HEK293T (cell line): ENCODE measurements around the gene CLIC4.

ENCODE experiments used
- CTCF ChIA-PET: fragments of 350-600 bp; formaldehyde crosslinking; extraction: SDS; loops from one replicate; lab custom pipeline; 2021; ENCODE audit warnings: antibody characterized with exemption, inconsistent platforms; lab: Yijun Ruan, JAX
- POLR2A ChIA-PET: fragments of 350-600 bp; formaldehyde crosslinking; extraction: SDS; loops from one replicate; lab custom pipeline; 2020; ENCODE audit warnings: antibody characterized with exemption, inconsistent platforms; lab: Yijun Ruan, JAX
- DNase-seq: peaks from one replicate; pipeline ENCODE4 v3.0.0; 2012; ENCODE audit warnings: mixed read lengths; ENCODE audit errors: extremely low spot score
- ARNT ChIP-seq: fragments of 450-650 bp; IDR thresholded peaks from 2 replicates; pipeline ENCODE4 v1.6.1; 2017; ENCODE audit warnings: mild to moderate bottlenecking
- BHLHE40 ChIP-seq: fragments of 450-650 bp; IDR thresholded peaks from 2 replicates; pipeline ENCODE4 v1.6.1; 2016; ENCODE audit warnings: mild to moderate bottlenecking, moderate library complexity, borderline replicate concordance
- CTBP1 ChIP-seq: fragments of 450-650 bp; IDR thresholded peaks from 2 replicates; pipeline ENCODE4 v1.6.1; 2016; ENCODE audit warnings: borderline replicate concordance
- ELF4 ChIP-seq: fragments of 450-650 bp; IDR thresholded peaks from 2 replicates; pipeline ENCODE4 v1.6.1; 2017; ENCODE audit warnings: antibody characterized with exemption
- FOXA1 ChIP-seq: fragments of 450-650 bp; IDR thresholded peaks from 2 replicates; pipeline ENCODE4 v1.6.1; 2016; ENCODE audit warnings: mild to moderate bottlenecking
- FOXK2 ChIP-seq: fragments of 450-650 bp; IDR thresholded peaks from 2 replicates; pipeline ENCODE4 v1.6.1; 2016; ENCODE audit warnings: mild to moderate bottlenecking
- FOXM1 ChIP-seq: fragments of 450-650 bp; IDR thresholded peaks from 2 replicates; pipeline ENCODE4 v1.6.1; 2017; ENCODE audit warnings: mild to moderate bottlenecking, borderline replicate concordance
- HDGF ChIP-seq: fragments of 450-650 bp; IDR thresholded peaks from 2 replicates; pipeline ENCODE4 v1.6.1; 2017; ENCODE audit warnings: antibody characterized with exemption, borderline replicate concordance
- L3MBTL2 ChIP-seq: fragments of 450-650 bp; conservative IDR thresholded peaks from 2 replicates; pipeline ENCODE4 v1.6.1; 2016; ENCODE audit warnings: mild to moderate bottlenecking
- LEF1 ChIP-seq: fragments of 450-650 bp; IDR thresholded peaks from 2 replicates; pipeline ENCODE4 v1.6.1; 2017; ENCODE audit warnings: mild to moderate bottlenecking, borderline replicate concordance
- NFRKB ChIP-seq: fragments of 450-650 bp; IDR thresholded peaks from 2 replicates; pipeline ENCODE4 v1.6.1; 2016; ENCODE audit warnings: mild to moderate bottlenecking, moderate library complexity
- PKNOX1 ChIP-seq: fragments of 450-650 bp; IDR thresholded peaks from 2 replicates; pipeline ENCODE4 v1.6.1; 2016
- SP1 ChIP-seq: fragments of 450-650 bp; IDR thresholded peaks from 2 replicates; pipeline ENCODE4 v1.6.1; 2017
- SUZ12 ChIP-seq: fragments of 450-650 bp; IDR thresholded peaks from 2 replicates; pipeline ENCODE4 v1.6.1; 2016; ENCODE audit warnings: mild to moderate bottlenecking
- TARDBP ChIP-seq: fragments of 450-650 bp; IDR thresholded peaks from 2 replicates; pipeline ENCODE4 v1.6.1; 2016
- ZNF384 ChIP-seq: fragments of 450-650 bp; IDR thresholded peaks from 2 replicates; pipeline ENCODE4 v1.6.1; 2016

The CLIC4 gene

GRCh38 chr1:24853649-24854048 is 108.4 kb downstream of the CLIC4 start:
- DNase-seq = no peak
- POLR2A ChIA-PET = no interaction called here
- CTCF ChIA-PET = interaction anchor here (0.6 kb wide), 1 partner anchor 9 kb away, joined by 5 read pairs; no protein-coding TSS in a partner anchor
- TF ChIP-seq FOXM1 = no peak
- TF ChIP-seq TARDBP = no peak
- no peak for TF ChIP-seq HDGF
- TF ChIP-seq CTBP1 = no peak
- TF ChIP-seq SUZ12 = no peak
- TF ChIP-seq FOXK2 = no peak
- TF ChIP-seq PKNOX1 = no peak

- DNase-seq = no peak
- TF ChIP-seq ELF4 = no peak
- ChIA-PET CTCF (interaction anchor here (0.6 kb wide), 1 partner anchor 9 kb away, joined by 4 read pairs; no protein-coding TSS in a partner anchor), POLR2A (no interaction called here)
These were observed 110.2 kb downstream of the CLIC4 start for GRCh38 chr1:24855474-24855873.

- no peak for TF ChIP-seq FOXM1
- TF ChIP-seq HDGF = no peak
- TF ChIP-seq ELF4 = no peak
- no peak for TF ChIP-seq LEF1
- no peak for TF ChIP-seq ZNF384
- no peak for TF ChIP-seq SP1
- TF ChIP-seq BHLHE40 = no peak
- no peak for TF ChIP-seq PKNOX1
- TF ChIP-seq L3MBTL2 = no peak
- TF ChIP-seq SUZ12 = no peak
- TF ChIP-seq ARNT = no peak
- no peak for TF ChIP-seq NFRKB
- no peak for TF ChIP-seq TARDBP
- no peak for TF ChIP-seq FOXK2
- ChIA-PET CTCF (no interaction called here), POLR2A (interaction anchor here (1.5 kb wide), 1 partner anchor 57 kb away, joined by 3 read pairs; no protein-coding TSS in a partner anchor)
- no peak for DNase-seq
These were observed 111.7 kb downstream of the CLIC4 start for GRCh38 chr1:24856787-24857506.

GRCh38 chr1:24857507-24858133 is 112.4 kb downstream of the CLIC4 start:
- TF ChIP-seq ZNF384 = 0 out of 2 replicates have a peak, but pooled peaks have one; percentile 12
- no peak for TF ChIP-seq NFRKB
- no peak for DNase-seq
- ChIA-PET CTCF (no interaction called here), POLR2A (interaction anchor here (1.5 kb wide), 1 partner anchor 56 kb away, joined by 3 read pairs; no protein-coding TSS in a partner anchor)

GRCh38 chr1:24858277-24858676 is 113.0 kb downstream of the CLIC4 start:
- ChIA-PET POLR2A (no interaction called here), CTCF (no interaction called here)
- no peak for TF ChIP-seq FOXK2
- TF ChIP-seq LEF1 = no peak
- TF ChIP-seq FOXM1 = no peak
- no peak for TF ChIP-seq BHLHE40
- TF ChIP-seq CTBP1 = no peak
- no peak for TF ChIP-seq PKNOX1
- no peak for DNase-seq

- TF ChIP-seq SP1 = no peak
- no peak for TF ChIP-seq FOXA1
- TF ChIP-seq FOXM1 = no peak
- TF ChIP-seq FOXK2 = no peak
- no peak for TF ChIP-seq TARDBP
- TF ChIP-seq SUZ12 = no peak
- no peak for TF ChIP-seq BHLHE40
- no peak for TF ChIP-seq ELF4
- TF ChIP-seq CTBP1 = no peak
- TF ChIP-seq ZNF384 = no peak
- TF ChIP-seq HDGF = no peak
- no peak for TF ChIP-seq ARNT
- TF ChIP-seq LEF1 = no peak
- DNase-seq = no peak
- POLR2A ChIA-PET = no interaction called here
- CTCF ChIA-PET = interaction anchor here (0.5 to 0.6 kb wide), 2 partner anchors 88 to 178 kb away, joined by 3 read pairs; no protein-coding TSS in a partner anchor
These were observed 114.1 kb downstream of the CLIC4 start for GRCh38 chr1:24859063-24860010.
